PC-3 (cell line): ENCODE measurements around the gene TMEM267. TPM values are rescaled to one million over a fixed set of nuclear protein-coding genes. Genes with fewer than 3 reads are reported as not detected.

Source experiments
- ATAC-seq: fragments of 200-7000 bp; cut with Tn5 transposase; 2 replicates; pipeline ENCODE4 v1.9.1; 2020; ENCODE audit warnings: mild to moderate bottlenecking, moderate library complexity
- BruUV-seq: library from RNA; stranded (reverse); fragments of 400-500 nt; replicated peaks from 2 replicates; lab custom pipeline; 2021; lab: Mats Ljungman, UMichigan
- CTCF ChIA-PET: fragments of 300-600 bp; sonication (Branson Sonifier 250); formaldehyde crosslinking; loops from one replicate; lab custom pipeline; 2022; ENCODE audit warnings: antibody characterized with exemption; lab: Charles Lee
- POLR2A ChIA-PET: fragments of 300-600 bp; sonication (Branson Sonifier 250); formaldehyde crosslinking; loops from one replicate; lab custom pipeline; 2022; ENCODE audit warnings: antibody characterized with exemption; ENCODE audit not compliant: unreplicated experiment; lab: Charles Lee
- DNase-seq: peaks from one replicate; pipeline ENCODE4 v3.0.0-alpha.2; 2015
- H2AFZ ChIP-seq: fragments of 300-600 bp; sonication (generic); 2 replicates; pipeline ENCODE4 v1.6.0; 2016; ENCODE audit warnings: antibody characterized with exemption, low read length
- H3F3A ChIP-seq: fragments of 300-600 bp; sonication (generic); one replicate; pipeline ENCODE4 v1.6.0; 2017; ENCODE audit warnings: antibody characterized with exemption, low read length, control low read depth, mild to moderate bottlenecking; ENCODE audit not compliant: unreplicated experiment
- H3K27ac ChIP-seq: fragments of 300-600 bp; sonication (generic); 2 replicates; pipeline ENCODE4 v1.5.1; 2016; ENCODE audit warnings: mild to moderate bottlenecking, low read length
- H3K27me3 ChIP-seq: fragments of 300-600 bp; sonication (generic); 2 replicates; pipeline ENCODE4 v1.6.1; 2016; ENCODE audit warnings: low read length, mixed read lengths
- H3K36me3 ChIP-seq: fragments of 300-600 bp; sonication (generic); 2 replicates; pipeline ENCODE4 v1.6.1; 2016; ENCODE audit warnings: low read depth, mixed run types, low read length, mixed read lengths
- H3K4me1 ChIP-seq: fragments of 300-600 bp; sonication (generic); 2 replicates; pipeline ENCODE4 v1.5.1; 2016; ENCODE audit warnings: low read length; ENCODE audit not compliant: insufficient read depth
- H3K4me2 ChIP-seq: fragments of 300-600 bp; sonication (generic); 2 replicates; pipeline ENCODE4 v1.6.0; 2016; ENCODE audit warnings: low read length
- H3K4me3 ChIP-seq: fragments of 300-600 bp; sonication (generic); 2 replicates; pipeline ENCODE4 v1.5.1; 2016; ENCODE audit warnings: mild to moderate bottlenecking, low read length, mixed read lengths
- H3K79me2 ChIP-seq: fragments of 300-600 bp; sonication (generic); 2 replicates; pipeline ENCODE4 v1.6.1; 2017; ENCODE audit warnings: low read length, mixed read lengths
- H3K9ac ChIP-seq: fragments of 300-600 bp; sonication (generic); 2 replicates; pipeline ENCODE4 v1.6.0; 2016; ENCODE audit warnings: mild to moderate bottlenecking, low read length
- H3K9me2 ChIP-seq: fragments of 300-600 bp; sonication (generic); replicated peaks from 2 replicates; pipeline ENCODE4 v1.6.1; 2016; ENCODE audit warnings: mixed run types, low read length, mixed read lengths
- H3K9me3 ChIP-seq: fragments of 300-600 bp; sonication (generic); 2 replicates; pipeline ENCODE4 v1.6.1; 2016; ENCODE audit warnings: low read length, mixed read lengths
- H4K20me1 ChIP-seq: fragments of 300-600 bp; sonication (generic); 2 replicates; pipeline ENCODE4 v1.6.1; 2016; ENCODE audit warnings: low read length, mixed read lengths
- CTCF ChIP-seq: fragments of 300-600 bp; sonication (generic); conservative IDR thresholded peaks from 2 replicates; pipeline ENCODE4 v1.5.1; 2017; ENCODE audit warnings: antibody characterized with exemption, low read depth, mild to moderate bottlenecking, low read length
- EZH2 ChIP-seq: fragments of 300-600 bp; sonication (generic); IDR thresholded peaks from one replicate; pipeline ENCODE4 v1.6.1; 2017; ENCODE audit warnings: antibody characterized with exemption, mild to moderate bottlenecking, low read length; ENCODE audit not compliant: unreplicated experiment
- EZH2phosphoT487 ChIP-seq: fragments of 300-600 bp; sonication (generic); IDR thresholded peaks from 2 replicates; pipeline ENCODE4 v1.6.1; 2018; ENCODE audit warnings: mild to moderate bottlenecking, antibody characterized with exemption, low read length, borderline replicate concordance
- intact Hi-C: fragments of 100-400 bp; cut with micrococcal nuclease; formaldehyde crosslinking; loops from 2 replicates; pipeline ENCODE4 v1.9.0; 2023
- total RNA-seq: library from RNA; depleted of rRNA; stranded (reverse); fragments of >200 nt; gene quantifications from 2 replicates; pipeline ENCODE4 v1.2.3, GENCODE V29; 2014; rRNA removed

Gene TMEM267
- total RNA-seq, 1 experiment from 2014 or later: 10.0 TPM

GRCh38 chr5:43400082-43400481 is 83.6 kb downstream of the TMEM267 start:
- no peaks in the 10 kb centered on the region for H3K9me2 ChIP-seq
- H3K27ac ChIP-seq: no peak overlapping the region
- no peak overlapping the region for H3K9ac ChIP-seq
- peaks cover 15% of the 10 kb centered on the region for H3K4me1 ChIP-seq
- 0 out of 2 replicates have a peak, but pooled peaks cover 6% of the 10 kb centered on the region for H3K79me2 ChIP-seq
- no peaks in the 10 kb centered on the region for H4K20me1 ChIP-seq
- H3K36me3 ChIP-seq: no peaks in the 10 kb centered on the region
- H3K4me2 ChIP-seq: no peak overlapping the region
- ATAC-seq (peak; percentile 25; the same call in 1 of the 2 replicates), DNase-seq (peak; percentile 40)
- no peak overlapping the region for H3K4me3 ChIP-seq
- CTCF ChIA-PET: interaction anchor here (1.0 kb wide), 1 partner anchor 84 kb away, joined by 3 read pairs; no protein-coding TSS in a partner anchor
- no peak overlapping the region for H2AFZ ChIP-seq
- POLR2A ChIA-PET: no interaction called here
- H3K27me3 ChIP-seq: no peaks in the 10 kb centered on the region
- no peaks in the 10 kb centered on the region for H3F3A ChIP-seq
- TF ChIP-seq EZH2 (no peak), EZH2phosphoT487 (no peak), CTCF (peak; percentile 71)
- no peaks in the 10 kb centered on the region for H3K9me3 ChIP-seq
- no TSS peak for BruUV-seq
- intact Hi-C loops: loop anchor here (1.0 kb wide), 1 partner anchor 84 kb away; no protein-coding TSS in a partner anchor

GRCh38 chr5:43396762-43397304 is 86.8 kb downstream of the TMEM267 start:
- H3K4me1 ChIP-seq: peaks cover 15% of the 10 kb centered on the region
- no peaks in the 10 kb centered on the region for H3K9me3 ChIP-seq
- peak overlapping the region; percentile 93 for H2AFZ ChIP-seq
- no peaks in the 10 kb centered on the region for H3F3A ChIP-seq
- POLR2A ChIA-PET: no interaction called here
- no peaks in the 10 kb centered on the region for H3K9me2 ChIP-seq
- no peak for TF ChIP-seq EZH2
- peak; percentile 78 for DNase-seq
- peak overlapping the region; percentile 71 for H3K4me3 ChIP-seq
- no peaks in the 10 kb centered on the region for H4K20me1 ChIP-seq
- H3K27me3 ChIP-seq: no peaks in the 10 kb centered on the region
- peak overlapping the region; percentile 86 for H3K4me2 ChIP-seq
- H3K36me3 ChIP-seq: no peaks in the 10 kb centered on the region
- CTCF ChIA-PET: interaction anchor here (0.6 kb wide), 1 partner anchor 87 kb away, joined by 4 read pairs; the partner anchor contains the start of gene TMEM267
- H3K79me2 ChIP-seq: 0 out of 2 replicates have a peak, but pooled peaks cover 6% of the 10 kb centered on the region
- intact Hi-C loops: loop anchor here (1.0 to 10.0 kb wide), 2 partner anchors 118 to 352 kb away; partner anchors contain the start of genes ANXA2R and C5orf34
- H3K27ac ChIP-seq: peak overlapping the region; percentile 31
- peak overlapping the region; percentile 75 for H3K9ac ChIP-seq
- ATAC-seq: peak; percentile 93
- BruUV-seq: no TSS peak

Other genes with a start within 250 kb of the TMEM267 start
- gene HMGCS1, start 170.5 kb downstream of the TMEM267 start, total RNA-seq: 31.4 and 39.7 TPM in 2 replicates
- gene CCL28, start 71.5 kb downstream of the TMEM267 start, total RNA-seq: 8.1 and 8.5 TPM in 2 replicates
- gene C5orf34, start 31.3 kb upstream of the TMEM267 start, total RNA-seq: 9.8 and 16.3 TPM in 2 replicates
- gene PAIP1, start 73.2 kb upstream of the TMEM267 start, total RNA-seq: 117 and 142 TPM in 2 replicates
- gene NNT, start 119.3 kb upstream of the TMEM267 start, total RNA-seq: 15.1 and 15.6 TPM in 2 replicates